GM19240 (cell line): ENCODE data around the gene BRMS1.
A peak's percentile ranks its signal among the peaks of the same experiment; 100 is the strongest.

Experiments
- DNase-seq: peaks from one replicate; pipeline ENCODE4 v3.0.0; 2011; ENCODE audit warnings: low spot score; ENCODE audit not compliant: insufficient read length

Gene BRMS1

GRCh38 chr11:66337103-66337899 is 7.6 kb downstream of the BRMS1 start:
- DNase-seq = no peak

- DNase-seq = peak; percentile 63
Measured at GRCh38 chr11:66336234-66337102, 8.4 kb downstream of the BRMS1 start, which contains the start of gene RIN1. Gene RIN1, minus strand, starts transcription at chr11:66336434. Its CDS starts 32 bp downstream, at chr11:66336402.

- DNase-seq = no peak
Measured at GRCh38 chr11:66335531-66336233, 9.2 kb downstream of the BRMS1 start.

GRCh38 chr11:66334605-66335442 is 10.1 kb downstream of the BRMS1 start:
- no peak for DNase-seq

GRCh38 chr11:66333896-66334604 is 10.9 kb downstream of the BRMS1 start:
- DNase-seq = no peak

- DNase-seq = no peak
Measured at GRCh38 chr11:66333220-66333877, 11.6 kb downstream of the BRMS1 start.

- DNase-seq = no peak
Measured at GRCh38 chr11:66332371-66333219, 12.3 kb downstream of the BRMS1 start.

GRCh38 chr11:66331542-66332370 is 13.1 kb downstream of the BRMS1 start:
- DNase-seq = no peak

- no peak for DNase-seq
Measured at GRCh38 chr11:66330931-66331330, 14.0 kb downstream of the BRMS1 start.

- DNase-seq = no peak
Measured at GRCh38 chr11:66329165-66329673, 15.7 kb downstream of the BRMS1 start.

GRCh38 chr11:66328302-66329144 is 16.4 kb downstream of the BRMS1 start:
- peak; percentile 94 for DNase-seq

- no peak for DNase-seq
Measured at GRCh38 chr11:66328031-66328301, 16.9 kb downstream of the BRMS1 start.

GRCh38 chr11:66327171-66328030 is 17.5 kb downstream of the BRMS1 start:
- DNase-seq = no peak

- DNase-seq = no peak
Measured at GRCh38 chr11:66326261-66327111, 18.4 kb downstream of the BRMS1 start.

GRCh38 chr11:66325263-66325671 is 19.6 kb downstream of the BRMS1 start:
- DNase-seq = no peak
